ENCODE results near the gene FGGY.

The FGGY gene

DNA sequence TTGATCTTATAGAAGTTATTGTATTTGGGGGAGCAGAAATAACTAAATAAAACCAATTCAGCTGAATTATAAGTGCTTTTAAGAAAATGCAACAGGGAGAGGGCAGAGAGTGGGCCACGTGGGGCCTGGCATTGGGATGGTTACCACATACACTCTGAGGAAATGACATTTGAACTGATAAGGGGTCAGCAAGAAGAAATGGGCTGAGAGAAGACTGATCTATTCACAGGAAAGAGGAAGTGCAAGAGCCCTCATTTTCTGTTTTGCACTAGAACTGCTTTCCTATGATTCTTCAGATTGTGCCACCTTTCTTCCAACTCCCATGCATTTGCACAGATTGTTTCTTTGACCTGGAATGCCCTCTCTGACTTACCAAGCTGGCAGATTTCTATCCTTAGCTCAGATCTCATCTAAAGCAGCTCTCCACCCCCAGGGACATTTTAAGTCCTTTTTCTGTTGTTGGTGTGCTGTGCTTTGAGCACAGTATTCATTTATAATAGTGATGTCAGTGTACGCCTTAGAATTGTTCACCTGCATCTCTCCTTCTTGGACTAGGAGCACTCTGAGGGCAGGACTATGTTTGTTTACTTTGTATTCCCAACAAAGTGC is 115.9 kb downstream of the FGGY start:
- H3K36me3 ChIP-seq (ENCODE audit: control insufficient read depth, insufficient read depth, low read length), result no peaks in the 10 kb centered on the region
- no peaks in the 10 kb centered on the region for H3K27me3 ChIP-seq (replicated peaks; ENCODE audit: control insufficient read depth, insufficient read depth, low read length)
- TF ChIP-seq CTCF (IDR thresholded peaks at IDR 0.05; ENCODE audit: insufficient read depth, low read length, poor library complexity, severe bottlenecking), result no peak
- no peak for DNase-seq (ENCODE audit: extremely low read depth, insufficient read length)
- H3K4me3 ChIP-seq (replicated peaks; ENCODE audit: low read depth, low read length), result no peak overlapping the region

DNA sequence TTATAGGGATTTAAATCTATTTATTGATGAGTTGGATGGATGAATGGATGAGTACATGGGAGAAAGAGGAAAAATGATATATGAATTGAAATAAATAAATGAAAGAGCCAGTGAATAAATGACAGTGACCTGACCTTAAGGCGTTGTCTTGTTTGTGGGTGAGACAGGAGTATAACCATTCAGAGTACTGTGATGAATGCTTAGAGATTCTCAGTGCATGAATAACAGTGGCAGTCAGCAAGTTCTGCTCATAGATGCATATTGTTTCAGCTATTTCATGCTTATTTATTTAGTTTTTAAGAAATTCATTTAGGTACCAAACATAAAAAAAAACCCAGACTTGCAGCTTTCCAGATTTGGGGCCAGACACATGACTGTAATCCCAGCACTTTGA is 116.4 kb downstream of the FGGY start:
- TF ChIP-seq CTCF (IDR thresholded peaks at IDR 0.05; ENCODE audit: insufficient read depth, low read length, poor library complexity, severe bottlenecking), result no peak

DNA sequence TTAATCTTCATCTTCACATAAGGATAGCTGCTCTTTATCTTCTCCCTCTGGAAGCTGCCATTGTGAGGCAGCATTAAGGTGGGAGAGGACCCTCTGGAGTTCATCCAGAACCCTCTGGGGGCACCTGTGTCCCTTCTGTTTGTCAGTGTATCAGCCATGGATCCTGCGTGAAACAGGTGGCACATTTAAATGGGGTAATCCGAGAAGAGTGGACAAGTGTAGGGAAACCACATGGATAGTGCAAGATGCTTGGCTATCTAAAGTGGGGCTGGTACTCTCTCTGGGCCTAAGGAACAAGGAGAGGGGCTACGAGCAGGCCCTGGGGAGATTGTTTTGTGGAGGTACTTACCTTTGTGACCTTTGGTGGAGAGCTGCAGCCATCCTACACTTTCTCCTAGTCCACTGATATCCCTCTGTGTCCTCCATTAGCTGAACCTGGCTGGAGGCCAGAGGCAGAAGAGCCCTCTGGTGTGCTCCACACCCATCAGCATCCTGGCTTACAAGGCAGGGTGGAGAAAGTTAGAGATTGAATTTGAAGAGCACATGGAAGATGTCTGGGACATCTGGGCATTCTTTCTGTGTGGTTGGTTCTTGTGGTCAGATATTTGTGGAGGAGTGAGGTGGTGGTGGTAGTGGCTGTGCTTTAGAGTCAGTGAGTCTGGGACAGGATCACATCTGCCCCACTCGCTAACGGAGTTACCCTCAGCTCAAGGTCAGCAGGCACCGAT is 117.7 kb downstream of the FGGY start:
- H3K27me3 ChIP-seq (replicated peaks; ENCODE audit: control insufficient read depth, insufficient read depth, low read length), result no peaks in the 10 kb centered on the region
- DNase-seq (ENCODE audit: extremely low read depth, insufficient read length), result no peak
- no peak overlapping the region for H3K4me3 ChIP-seq (replicated peaks; ENCODE audit: low read depth, low read length)
- H3K36me3 ChIP-seq (ENCODE audit: control insufficient read depth, insufficient read depth, low read length), result no peaks in the 10 kb centered on the region
- no peak for TF ChIP-seq CTCF (IDR thresholded peaks at IDR 0.05; ENCODE audit: insufficient read depth, low read length, poor library complexity, severe bottlenecking)

More for the DNA sequence above, 116.4 kb downstream of the FGGY start:
- Histone ChIP-seq H3K4me3 (replicated peaks; ENCODE audit: low read depth, low read length) (no peak overlapping the region), H3K27me3 (replicated peaks; ENCODE audit: control insufficient read depth, insufficient read depth, low read length) (no peaks in the 10 kb centered on the region), H3K36me3 (ENCODE audit: control insufficient read depth, insufficient read depth, low read length) (no peaks in the 10 kb centered on the region)
- no peak for DNase-seq (ENCODE audit: extremely low read depth, insufficient read length)

GRCh38 chr1:59415286-59415850 is 118.5 kb downstream of the FGGY start:
- no peak overlapping the region for H3K4me3 ChIP-seq (replicated peaks; ENCODE audit: low read depth, low read length)
- DNase-seq (ENCODE audit: extremely low read depth, insufficient read length), result no peak
- TF ChIP-seq CTCF (IDR thresholded peaks at IDR 0.05; ENCODE audit: insufficient read depth, low read length, poor library complexity, severe bottlenecking), result no peak
- H3K36me3 ChIP-seq (ENCODE audit: control insufficient read depth, insufficient read depth, low read length), result no peaks in the 10 kb centered on the region
- no peaks in the 10 kb centered on the region for H3K27me3 ChIP-seq (replicated peaks; ENCODE audit: control insufficient read depth, insufficient read depth, low read length)

DNA sequence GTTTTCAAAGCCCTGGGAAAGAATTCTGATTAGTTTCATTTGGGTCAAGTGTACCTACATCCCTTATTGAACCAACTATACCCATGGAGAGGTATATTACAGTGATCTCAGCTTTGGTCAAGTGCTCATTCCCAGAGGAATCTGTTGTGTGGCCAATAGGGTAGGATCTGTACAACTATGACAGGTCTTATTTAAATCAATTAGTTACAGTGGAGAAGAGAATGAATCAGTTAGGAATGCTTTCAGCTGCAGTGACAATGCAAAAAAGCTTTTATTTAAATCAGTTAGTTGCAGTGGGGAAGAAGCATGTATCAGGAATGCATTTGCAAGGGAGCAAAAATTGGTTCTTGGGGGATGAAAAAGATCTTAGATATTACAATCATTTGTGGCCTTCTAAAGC is 119.0 kb downstream of the FGGY start:
- H3K27me3 ChIP-seq (replicated peaks; ENCODE audit: control insufficient read depth, insufficient read depth, low read length), result no peaks in the 10 kb centered on the region
- H3K36me3 ChIP-seq (ENCODE audit: control insufficient read depth, insufficient read depth, low read length), result no peaks in the 10 kb centered on the region
- no peak overlapping the region for H3K4me3 ChIP-seq (replicated peaks; ENCODE audit: low read depth, low read length)
- DNase-seq (ENCODE audit: extremely low read depth, insufficient read length), result no peak
- TF ChIP-seq CTCF (IDR thresholded peaks at IDR 0.05; ENCODE audit: insufficient read depth, low read length, poor library complexity, severe bottlenecking), result no peak

All from GM06990 (cell line).